SK-N-SH (cell line): ENCODE measurements around the gene SLC19A3. TPM values are rescaled to one million over a fixed set of nuclear protein-coding genes. Genes with fewer than 3 reads are reported as not detected.

Experiments used
- CTCF ChIA-PET: fragments of 300-600, 350-600 bp; formaldehyde crosslinking; extraction: SDS; loops from one replicate; lab custom pipeline; 2021; lab: Yijun Ruan, JAX
- POLR2A ChIA-PET: fragments of 350-600 bp; sonication (Branson Sonifier 250); formaldehyde crosslinking; extraction: SDS; loops from one replicate; lab custom pipeline; 2020; ENCODE audit warnings: antibody characterized with exemption, inconsistent platforms; lab: Yijun Ruan, JAX
- DNase-seq: peaks from one replicate; pipeline ENCODE4 v3.0.0; 2012
- H2AFZ ChIP-seq: fragments of 200-600 bp; sonication (generic); 2 replicates; pipeline ENCODE4 v1.8.1; 2016; ENCODE audit warnings: antibody characterized with exemption, mild to moderate bottlenecking, low read depth
- H3F3A ChIP-seq: fragments of 200-600 bp; sonication (generic); replicated peaks from 2 replicates; pipeline ENCODE3; 2016; ENCODE audit warnings: antibody characterized with exemption, mild to moderate bottlenecking; ENCODE audit not compliant: insufficient read depth
- H3K27ac ChIP-seq, 2 experiments: fragments of 200-500 bp in 1 of 2; fragments of 200-600 bp in 1 of 2; sonication (Bioruptor generic) in 1 of 2; sonication (generic), shearing (Covaris generic) in 1 of 2; 2 replicates each; pipeline versions ENCODE4 v1.5.1 to v1.6.1; 2014 to 2016; ENCODE audit warnings: low read depth in 2 of 2, inconsistent platforms in 1 of 2, low read length in 1 of 2, mild to moderate bottlenecking in 1 of 2, mixed read lengths in 1 of 2
- H3K27me3 ChIP-seq: fragments of 200-600 bp; sonication (generic), shearing (Covaris generic); 2 replicates; pipeline ENCODE4 v1.6.1; 2016; ENCODE audit warnings: mixed run types; ENCODE audit not compliant: insufficient read depth
- H3K36me3 ChIP-seq, 2 experiments: fragments of 200-500 bp in 1 of 2; fragments of 200-600 bp in 1 of 2; sonication (Bioruptor generic) in 1 of 2; sonication (generic) in 1 of 2; replicated peaks in 1 of 2; 2 replicates each; pipeline versions ENCODE3 to v1.5.1; 2014 to 2016; ENCODE audit warnings: low read length in 1 of 2, mild to moderate bottlenecking in 1 of 2; ENCODE audit not compliant: insufficient read depth in 2 of 2, control insufficient read depth in 1 of 2
- H3K4me1 ChIP-seq, 2 experiments: fragments of 200-500 bp in 1 of 2; fragments of 200-600 bp in 1 of 2; sonication (Bioruptor generic) in 1 of 2; sonication (generic), shearing (Covaris generic) in 1 of 2; 2 replicates each; pipeline versions ENCODE4 v1.5.1 to v1.6.1; 2014 to 2016; ENCODE audit warnings: low read depth in 1 of 2, low read length in 1 of 2, mixed run types in 1 of 2; ENCODE audit not compliant: insufficient read depth in 2 of 2, control insufficient read depth in 1 of 2
- H3K4me2 ChIP-seq: fragments of 200-600 bp; sonication (generic), shearing (Covaris generic); 2 replicates; pipeline ENCODE4 v1.6.1; 2017; ENCODE audit warnings: mixed run types
- H3K4me3 ChIP-seq, 2 experiments: fragments of 200-500 bp in 1 of 2; fragments of 200-600 bp in 1 of 2; sonication (Bioruptor generic) in 1 of 2; sonication (generic), shearing (Covaris generic) in 1 of 2; 2 replicates each; pipeline versions ENCODE4 v1.5.1 to v1.8.1; 2014 to 2016; ENCODE audit warnings: low read depth in 2 of 2, inconsistent platforms in 1 of 2, low read length in 1 of 2, mild to moderate bottlenecking in 1 of 2, mixed read lengths in 1 of 2, moderate library complexity in 1 of 2
- H3K79me2 ChIP-seq: fragments of 200-600 bp; sonication (generic); 2 replicates; pipeline ENCODE4 v1.8.1; 2017; ENCODE audit warnings: mild to moderate bottlenecking; ENCODE audit not compliant: insufficient read depth
- H3K9ac ChIP-seq: fragments of 200-600 bp; sonication (generic); 2 replicates; pipeline ENCODE4 v1.6.1; 2017; ENCODE audit warnings: mixed run types
- H3K9me2 ChIP-seq: fragments of 200-600 bp; sonication (generic); 2 replicates; pipeline ENCODE4 v1.6.1; 2017; ENCODE audit warnings: mixed run types
- H3K9me3 ChIP-seq: fragments of 200-600 bp; sonication (generic); 2 replicates; pipeline ENCODE4 v1.6.1; 2017; ENCODE audit warnings: mixed run types, mild to moderate bottlenecking, moderate library complexity
- H4K20me1 ChIP-seq: fragments of 200-600 bp; sonication (generic); 2 replicates; pipeline ENCODE4 v1.6.1; 2017; ENCODE audit warnings: mild to moderate bottlenecking, mixed run types; ENCODE audit not compliant: insufficient read depth
- CTCF ChIP-seq: fragments of 200-600 bp; sonication (generic); IDR thresholded peaks from 2 replicates; pipeline ENCODE4 v1.6.1; 2017; ENCODE audit warnings: antibody characterized with exemption, mild to moderate bottlenecking, moderate library complexity
- ELF1 ChIP-seq: IDR thresholded peaks from 2 replicates; pipeline ENCODE4 v1.4.0; 2012
- EP300 ChIP-seq, 2 experiments: IDR thresholded peaks; 2 replicates each; pipeline versions ENCODE4 v1.4.0 to v1.6.1; 2012; ENCODE audit warnings: borderline replicate concordance in 1 of 2, low read depth in 1 of 2, low read length in 1 of 2
- EZH2phosphoT487 ChIP-seq: fragments of 200-600 bp; sonication (generic); IDR thresholded peaks from 2 replicates; pipeline ENCODE4 v1.6.1; 2017; ENCODE audit warnings: low read depth, mixed run types, mild to moderate bottlenecking, antibody characterized with exemption, moderate library complexity, borderline replicate concordance
- FOSL2 ChIP-seq: IDR thresholded peaks from 2 replicates; pipeline ENCODE4 v1.4.0; 2012; ENCODE audit warnings: low read depth, mild to moderate bottlenecking, moderate library complexity, borderline replicate concordance
- FOXJ3 ChIP-seq: sonication (generic); formaldehyde crosslinking; IDR thresholded peaks from 2 replicates; pipeline ENCODE4 v1.5.1; 2020; ENCODE audit warnings: mild to moderate bottlenecking, missing genetic modification reagents
- JUND ChIP-seq: IDR thresholded peaks from 2 replicates; pipeline ENCODE4 v1.4.0; 2012
- MAX ChIP-seq: IDR thresholded peaks from 2 replicates; pipeline ENCODE4 v1.4.0; 2012; ENCODE audit warnings: low read depth
- MEF2A ChIP-seq: IDR thresholded peaks from 2 replicates; pipeline ENCODE4 v1.4.0; 2012; ENCODE audit warnings: low read depth, borderline replicate concordance
- MXI1 ChIP-seq: IDR thresholded peaks from 2 replicates; pipeline ENCODE4 v1.6.1; 2012; ENCODE audit warnings: mild to moderate bottlenecking, low read depth, low read length, improper control_type of control experiment
- NFIC ChIP-seq: IDR thresholded peaks from 2 replicates; pipeline ENCODE4 v1.4.0; 2012; ENCODE audit warnings: borderline replicate concordance
- NRF1 ChIP-seq: IDR thresholded peaks from 2 replicates; pipeline ENCODE4 v1.6.1; 2012; ENCODE audit warnings: low read depth, mild to moderate bottlenecking, low read length
- RAD21 ChIP-seq: IDR thresholded peaks from 2 replicates; pipeline ENCODE4 v1.6.1; 2012; ENCODE audit warnings: mild to moderate bottlenecking, low read length
- RCOR1 ChIP-seq: fragments of 150-350 bp; IDR thresholded peaks from 2 replicates; pipeline ENCODE4 v1.6.1; 2017; ENCODE audit warnings: antibody characterized with exemption, low read length
- REST ChIP-seq: IDR thresholded peaks from 2 replicates; pipeline ENCODE4 v1.6.1; 2012; ENCODE audit warnings: mild to moderate bottlenecking, low read depth, low read length, moderate library complexity
- RFX5 ChIP-seq: IDR thresholded peaks from 2 replicates; pipeline ENCODE4 v1.6.1; 2012; ENCODE audit warnings: mild to moderate bottlenecking, improper control_type of control experiment, low read length
- RXRA ChIP-seq: IDR thresholded peaks from 2 replicates; pipeline ENCODE4 v1.4.0; 2012; ENCODE audit warnings: low read depth, mild to moderate bottlenecking, borderline replicate concordance
- SMC3 ChIP-seq: IDR thresholded peaks from 2 replicates; pipeline ENCODE4 v1.6.1; 2012; ENCODE audit warnings: low read depth, low read length, improper control_type of control experiment
- TAF1 ChIP-seq: IDR thresholded peaks from 2 replicates; pipeline ENCODE4 v1.6.1; 2012; ENCODE audit warnings: low read depth, mild to moderate bottlenecking, low read length, moderate library complexity, borderline replicate concordance
- USF1 ChIP-seq: IDR thresholded peaks from 2 replicates; pipeline ENCODE4 v1.4.0; 2012; ENCODE audit warnings: low read depth, borderline replicate concordance
- USF2 ChIP-seq: fragments of 150-350 bp; IDR thresholded peaks from 2 replicates; pipeline ENCODE4 v1.6.1; 2017; ENCODE audit warnings: antibody characterized with exemption, low read length, low read depth, borderline replicate concordance
- WGBS: methylation state at CpG from one replicate; pipeline ENCODE4 v1.1.6; 2017; ENCODE audit warnings: low lambda C conversion rate; 5-methylcytosine and 5-hydroxymethylcytosine counted together
- polyA plus RNA-seq, 3 experiments: library from polyadenylated mRNA; depleted of rRNA; stranded (reverse); fragments of >200 nt; gene quantifications; 2 replicates each; pipeline ENCODE4 v1.2.3, GENCODE V29; 2012

SLC19A3 gene
- polyA plus RNA-seq, 1 of the 3 experiments (the other 2 are of a cell fraction): 0.02 TPM

GRCh38 chr2:227707390-227707789, 10.4 kb downstream of the SLC19A3 start:
- Histone ChIP-seq H3K27me3 (peaks cover 46% of the 10 kb centered on the region; the same call in 1 of the 2 replicates), H3K4me2 (no peak overlapping the region), H3K36me3 (no peaks in the 10 kb centered on the region), H3K4me1 (no peaks in the 10 kb centered on the region), H3F3A (no peaks in the 10 kb centered on the region), H3K9me2 (no peaks in the 10 kb centered on the region), H3K9me3 (no peaks in the 10 kb centered on the region), H2AFZ (no peak overlapping the region), H3K4me3 (no peak overlapping the region), H3K9ac (no peak overlapping the region), H3K79me2 (no peaks in the 10 kb centered on the region), H3K27ac (no peak overlapping the region), H4K20me1 (no peaks in the 10 kb centered on the region)
- ChIA-PET POLR2A (interaction anchor here (0.5 kb wide), 1 partner anchor 1835 kb away, joined by 3 read pairs; no protein-coding TSS in a partner anchor), CTCF (no interaction called here)
- no peak for TF ChIP-seq CTCF
- no peak for TF ChIP-seq EZH2phosphoT487
- TF ChIP-seq NFIC: no peak
- no peak for TF ChIP-seq MAX
- TF ChIP-seq EP300 (IDR thresholded peaks at IDR 0.05; ENCODE audit: borderline replicate concordance in 1 of 2, low read depth in 1 of 2, low read length in 1 of 2): no peak
- no peak for TF ChIP-seq RXRA
- TF ChIP-seq RCOR1: no peak
- no peak for TF ChIP-seq FOSL2
- TF ChIP-seq NRF1: no peak
- no peak for TF ChIP-seq MEF2A
- no peak for DNase-seq
- 70% methylated on average over 6 of the region's 6 CpGs for WGBS

- no peak overlapping the region for H3K4me2 ChIP-seq
- no peak for DNase-seq
- 20% methylated on average over 4 of the region's 4 CpGs for WGBS
- no peak overlapping the region for H3K9ac ChIP-seq
- no peaks in the 10 kb centered on the region for H3K4me1 ChIP-seq
- H3K27me3 ChIP-seq: peaks cover 41% of the 10 kb centered on the region; the same call in 1 of the 2 replicates
- POLR2A ChIA-PET: interaction anchor here (0.5 kb wide), 1 partner anchor 1835 kb away, joined by 3 read pairs; no protein-coding TSS in a partner anchor
- H3K79me2 ChIP-seq: no peaks in the 10 kb centered on the region
- H3K4me3 ChIP-seq: no peak overlapping the region
- no peaks in the 10 kb centered on the region for H3K9me3 ChIP-seq
- no peaks in the 10 kb centered on the region for H4K20me1 ChIP-seq
- CTCF ChIA-PET: no interaction called here
- H3K9me2 ChIP-seq: no peaks in the 10 kb centered on the region
- no peak overlapping the region for H3K27ac ChIP-seq
- no peaks in the 10 kb centered on the region for H3F3A ChIP-seq
- H2AFZ ChIP-seq: no peak overlapping the region
- H3K36me3 ChIP-seq: no peaks in the 10 kb centered on the region
- TF ChIP-seq NFIC (no peak), ELF1 (no peak), USF2 (no peak), TAF1 (no peak), USF1 (no peak), SMC3 (no peak), JUND (no peak), RFX5 (no peak), REST (no peak), EZH2phosphoT487 (no peak), MXI1 (no peak), FOXJ3 (no peak), RAD21 (no peak), MEF2A (no peak)
These were observed 11.0 kb downstream of the SLC19A3 start for GRCh38 chr2:227706859-227707258.
